K562 (cell line): ENCODE results near the gene DCP1B. TPM values are rescaled to one million over a fixed set of nuclear protein-coding genes. Genes with fewer than 3 reads are reported as not detected.

ENCODE experiments used
- ATAC-seq: fragments of 200-7000 bp; cut with Tn5 transposase; 3 replicates; pipeline ENCODE4 v1.9.1; 2020; ENCODE audit warnings: moderate library complexity
- BruUV-seq: library from RNA; stranded (reverse); fragments of 400-500 nt; replicated peaks from 2 replicates; lab custom pipeline; 2021; lab: Mats Ljungman, UMichigan
- CTCF ChIA-PET: fragments of 300-600 bp; formaldehyde crosslinking; extraction: SDS; loops from one replicate; lab custom pipeline; 2021; ENCODE audit warnings: low intra/inter-chr PET ratio; lab: Yijun Ruan, JAX
- POLR2A ChIA-PET: fragments of 300-600, 350-650 bp; sonication (Branson Sonifier 250); formaldehyde crosslinking; extraction: SDS; loops from one replicate; lab custom pipeline; 2021; ENCODE audit warnings: antibody characterized with exemption, inconsistent platforms; lab: Yijun Ruan, JAX
- DNase-seq, 4 experiments: peaks; one replicate each; pipeline versions ENCODE4 v3.0.0 to v3.0.0-alpha.2; 2011 to 2018; ENCODE audit warnings: low spot score in 3 of 4, mixed read lengths in 3 of 4; ENCODE audit errors: extremely low read depth in 1 of 4
- FAIRE-seq: peaks from 2 replicates; lab custom pipeline; 2011; peaks lifted over from hg19 to GRCh38; lab: Jason Lieb, UNC
- H2AFZ ChIP-seq: 2 replicates; pipeline ENCODE4 v1.6.0; 2011; ENCODE audit warnings: low read depth, low read length, control low read depth, inconsistent platforms
- H3K27ac ChIP-seq: fragments of 200-600 bp; 3 replicates; pipeline ENCODE4 v1.8.0; 2011; ENCODE audit warnings: low read depth, mild to moderate bottlenecking, control low read depth, inconsistent platforms, low read length, moderate library complexity, mixed read lengths; ENCODE audit errors: extremely low read depth
- H3K27me3 ChIP-seq, 2 experiments: fragments of 300-600 bp in 1 of 2; 2 replicates in 1 of 2; 3 replicates in 1 of 2; pipeline versions ENCODE4 v1.6.0 to v1.8.0; 2011; ENCODE audit warnings: inconsistent platforms in 2 of 2, low read length in 2 of 2, mild to moderate bottlenecking in 1 of 2, mixed read lengths in 1 of 2, moderate library complexity in 1 of 2; ENCODE audit not compliant: control insufficient read depth in 2 of 2, insufficient read depth in 2 of 2
- H3K36me3 ChIP-seq: fragments of 300-600 bp; 3 replicates; pipeline ENCODE4 v1.8.0; 2011; ENCODE audit warnings: mild to moderate bottlenecking, low read length, inconsistent platforms; ENCODE audit not compliant: control insufficient read depth, insufficient read depth
- H3K4me1 ChIP-seq, 2 experiments: fragments of 200-600 bp in 1 of 2; replicated peaks in 1 of 2; 2 replicates in 1 of 2; 3 replicates in 1 of 2; pipeline versions ENCODE4 v1.5.1 to v1.8.0; 2011; ENCODE audit warnings: inconsistent platforms in 2 of 2, low read length in 2 of 2, mild to moderate bottlenecking in 1 of 2, mixed read lengths in 1 of 2, moderate library complexity in 1 of 2; ENCODE audit not compliant: control insufficient read depth in 2 of 2, insufficient read depth in 2 of 2
- H3K4me2 ChIP-seq: 2 replicates; pipeline ENCODE4 v1.6.1; 2011; ENCODE audit warnings: low read length, control low read depth, inconsistent platforms, mixed read lengths; ENCODE audit not compliant: insufficient read depth
- H3K4me3 ChIP-seq: fragments of 200-600 bp; sonication (generic), shearing (Covaris generic); 2 replicates; pipeline ENCODE4 v1.5.1; 2016; ENCODE audit warnings: control low read depth, inconsistent platforms
- H3K79me2 ChIP-seq: fragments of 200-600 bp; 3 replicates; pipeline ENCODE4 v1.8.0; 2011; ENCODE audit warnings: low read length, inconsistent platforms; ENCODE audit not compliant: control insufficient read depth, insufficient read depth
- H3K9ac ChIP-seq, 2 experiments: 2 replicates each; pipeline versions ENCODE4 v1.6.0 to v1.6.1; 2011; ENCODE audit warnings: low read depth in 2 of 2, low read length in 2 of 2, control low read depth in 1 of 2, inconsistent platforms in 1 of 2, mild to moderate bottlenecking in 1 of 2, mixed read lengths in 1 of 2; ENCODE audit not compliant: insufficient read depth in 1 of 2
- H3K9me1 ChIP-seq: one replicate; pipeline ENCODE4 v1.6.0; 2011; ENCODE audit warnings: inconsistent platforms, mild to moderate bottlenecking, low read length, moderate library complexity; ENCODE audit not compliant: control insufficient read depth, insufficient read depth
- H3K9me3 ChIP-seq: replicated peaks from 2 replicates; pipeline ENCODE4 v1.5.1; 2011; ENCODE audit warnings: low read depth, low read length, inconsistent platforms; ENCODE audit not compliant: control insufficient read depth, insufficient read depth
- H4K20me1 ChIP-seq: replicated peaks from 2 replicates; pipeline ENCODE4 v1.6.1; 2011; ENCODE audit warnings: low read length, inconsistent platforms, mixed read lengths; ENCODE audit not compliant: control insufficient read depth, insufficient read depth
- ELF4 ChIP-seq: fragments of 450-650 bp; formaldehyde crosslinking; IDR thresholded peaks from 2 replicates; pipeline ENCODE4 v1.4.0; 2022; ENCODE audit warnings: missing genetic modification characterization
- ETV1 ChIP-seq: fragments of 450-650 bp; conservative IDR thresholded peaks from 2 replicates; pipeline ENCODE4 v1.6.1; 2016; ENCODE audit warnings: missing genetic modification characterization, control low read depth, low read depth, missing compliant biosample characterization
- MCM5 ChIP-seq: fragments of 450-650 bp; IDR thresholded peaks from 2 replicates; pipeline ENCODE4 v1.6.1; 2016; ENCODE audit warnings: low read depth
- RBM22 ChIP-seq: fragments of 200-400 bp; formaldehyde crosslinking; IDR thresholded peaks from 2 replicates; pipeline ENCODE4 v1.6.1; 2018; ENCODE audit warnings: low read length, low read depth; ENCODE audit not compliant: poor library complexity, severe bottlenecking
- SP2 ChIP-seq: IDR thresholded peaks from 2 replicates; pipeline ENCODE4 v1.6.1; 2011; ENCODE audit warnings: mild to moderate bottlenecking, low read depth, low read length, moderate library complexity; ENCODE audit not compliant: poor library complexity, severe bottlenecking; ENCODE audit errors: extremely low read depth
- U2AF1 ChIP-seq: fragments of 200-400 bp; formaldehyde crosslinking; optimal IDR thresholded peaks from 2 replicates; pipeline ENCODE3; 2017; ENCODE audit warnings: mild to moderate bottlenecking, low read depth, low read length, moderate library complexity
- ZNF3 ChIP-seq: fragments of 250-450 bp; sonication (Bioruptor Pico); IDR thresholded peaks from 2 replicates; pipeline ENCODE4 v1.5.0; 2021; ENCODE audit warnings: mild to moderate bottlenecking, moderate library complexity
- ZNF324 ChIP-seq: fragments of 250-450 bp; sonication (Bioruptor Pico); IDR thresholded peaks from 2 replicates; pipeline ENCODE4 v1.4.0; 2020; ENCODE audit warnings: mild to moderate bottlenecking
- ZNF408 ChIP-seq: fragments of 250-450 bp; sonication (Bioruptor Pico); IDR thresholded peaks from 2 replicates; pipeline ENCODE4 v1.4.0; 2020; ENCODE audit warnings: low read depth, mild to moderate bottlenecking, moderate library complexity
- WGBS: fragments of 100-300 bp; shearing (Covaris generic); methylation state at CpG from one replicate; pipeline ENCODE4 v1.1.6; 2016; ENCODE audit warnings: low coverage, mixed read lengths; ENCODE audit not compliant: insufficient coverage; ENCODE audit errors: missing lambda C conversion rate; 5-methylcytosine and 5-hydroxymethylcytosine counted together
- in situ Hi-C: fragments of 300-500 bp; cut with MboI; formaldehyde crosslinking; loops from 4 replicates; pipeline ENCODE4 v1.15.0; 2018; ENCODE audit warnings: inconsistent platforms, mixed read lengths
- intact Hi-C: fragments of 100-400 bp; cut with micrococcal nuclease; formaldehyde crosslinking; loops from 2 replicates; pipeline ENCODE4 v1.14.2; 2022
- polyA plus RNA-seq, 8 experiments: library from polyadenylated mRNA; depleted of rRNA in 4 of 8; stranded (reverse) in 5 of 8; unstranded in 3 of 8; fragments of >200 nt; fragmentation: Nextera tagmentation in 2 of 8; fragmentation: Illumina TruSeq in 1 of 8; extraction: Ambion mirVana in 2 of 8; extraction: Trizol in 1 of 8; gene quantifications; 2 replicates each; pipeline versions ENCODE4 v1.2.1 to v1.2.3, GENCODE V29; 2011 to 2014; ENCODE audit warnings: inconsistent platforms in 1 of 8, missing spikeins in 1 of 8
- total RNA-seq, 7 experiments: library from RNA; depleted of rRNA in 6 of 7; stranded (reverse); fragments of >200 nt in 6 of 7; fragmentation: Illumina TruSeq in 2 of 7; extraction: Trizol in 2 of 7; gene quantifications; 2 replicates each; pipeline versions ENCODE4 v1.2.1 to v1.2.3, GENCODE V29; 2011 to 2021; ENCODE audit warnings: low replicate concordance in 1 of 7
- TF ChIP-seq, protein P1 (sequence below): fragments of 450-650 bp; IDR thresholded peaks from 2 replicates; pipeline ENCODE4 v1.6.1; 2016; ENCODE audit warnings: low read depth, mild to moderate bottlenecking, moderate library complexity
- TF ChIP-seq, protein P2 (sequence below): sonication (generic); formaldehyde crosslinking; IDR thresholded peaks from 2 replicates; pipeline ENCODE4 v1.9.0; 2022; ENCODE audit warnings: mild to moderate bottlenecking, missing genetic modification reagents
- TF ChIP-seq, protein P3 (sequence below), 3 experiments: fragments of 200-800 bp in 1 of 3; fragments of 250-450 bp in 1 of 3; fragments of 450-650 bp in 1 of 3; sonication (Bioruptor Pico) in 1 of 3; sonication (Bioruptor generic) in 1 of 3; formaldehyde crosslinking in 1 of 3; IDR thresholded peaks; 2 replicates each; pipeline versions ENCODE4 v1.6.1 to v1.8.0; 2016 to 2022; ENCODE audit warnings: mild to moderate bottlenecking in 2 of 3, missing genetic modification characterization in 2 of 3, missing compliant biosample characterization in 1 of 3, moderate library complexity in 1 of 3
- TF ChIP-seq, protein P4 (sequence below): conservative IDR thresholded peaks from 2 replicates; pipeline ENCODE4 v1.6.1; 2011; ENCODE audit warnings: low read depth, mild to moderate bottlenecking, low read length; ENCODE audit not compliant: control insufficient read depth
- TF ChIP-seq, protein P5 (sequence below): IDR thresholded peaks from 2 replicates; pipeline ENCODE4 v1.6.1; 2011; ENCODE audit not compliant: insufficient read length; ENCODE audit errors: extremely low read depth

Gene DCP1B
- total and polyA plus RNA-seq, 9 of the 15 experiments (the other 6 are each of a cell fraction or from before 2014, with no cell fraction given) = 0.83 to 7.3 (median 3.4) TPM

DNA sequence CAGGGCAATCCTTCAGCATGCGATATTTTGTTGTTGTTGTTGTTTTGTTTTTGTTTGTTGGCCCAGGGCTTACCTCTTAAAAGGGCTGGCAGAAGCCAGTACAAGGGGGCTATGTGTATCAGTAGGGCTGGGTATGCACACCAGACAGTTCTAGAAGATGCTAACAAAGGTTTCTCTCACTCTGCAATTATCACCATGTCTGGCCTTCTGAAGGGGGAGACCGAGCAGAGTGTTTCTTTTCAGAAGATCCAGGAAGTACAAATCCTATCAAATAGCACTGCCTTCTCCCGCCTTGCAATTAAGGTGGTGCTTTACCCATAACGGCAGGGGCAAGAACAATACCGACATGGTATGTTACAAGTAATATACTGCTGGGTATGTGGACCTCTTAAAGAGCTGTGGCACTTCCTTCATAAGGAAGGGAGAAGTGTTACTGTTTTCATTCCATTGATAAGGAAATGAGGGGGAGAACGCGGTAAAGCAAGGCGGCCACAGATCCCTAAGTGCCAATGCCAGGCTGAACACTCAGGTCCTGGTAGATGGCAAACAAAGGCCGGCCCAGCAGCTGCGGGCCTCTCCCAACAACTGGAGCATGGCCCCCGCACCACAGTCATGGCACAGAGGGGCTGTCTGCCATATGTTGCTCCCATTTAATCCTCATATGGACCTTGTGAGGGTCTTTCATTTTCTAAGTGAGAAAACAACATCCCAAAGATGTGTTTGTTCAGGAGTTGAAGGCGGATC lies 66.6 kb downstream of the DCP1B start:
- Histone ChIP-seq H3K4me2 (no peak overlapping the region), H3K9me3 (no peaks in the 10 kb centered on the region), H3K9me1 (no peaks in the 10 kb centered on the region), H2AFZ (no peak overlapping the region), H3K36me3 (no peaks in the 10 kb centered on the region), H4K20me1 (no peaks in the 10 kb centered on the region), H3K9ac (no peak overlapping the region), H3K4me3 (no peak overlapping the region), H3K27me3 (peaks cover 0 to 9% of the 10 kb centered on the region in 2 experiments; a peak in 2 of 5 replicates), H3K4me1 (peaks cover 0 to 3% of the 10 kb centered on the region in 2 experiments; a peak in 1 of 5 replicates), H3K79me2 (no peaks in the 10 kb centered on the region), H3K27ac (no peak overlapping the region)
- ChIA-PET CTCF (no interaction called here), POLR2A (no interaction called here)
- no TSS peak for BruUV-seq
- intact Hi-C loops = no loop called here
- DNase-seq (no peak), ATAC-seq (no peak), FAIRE-seq (no peak)
- 54% methylated on average over 10 of the region's 12 CpGs for WGBS
- in situ Hi-C loops = loop anchor here (5.0 kb wide), 2 partner anchors 145 to 285 kb away; no protein-coding TSS in a partner anchor
- no peak for TF ChIP-seq ZNF3 (CRISPR knock-in tag)
- TF ChIP-seq, protein P1, sequence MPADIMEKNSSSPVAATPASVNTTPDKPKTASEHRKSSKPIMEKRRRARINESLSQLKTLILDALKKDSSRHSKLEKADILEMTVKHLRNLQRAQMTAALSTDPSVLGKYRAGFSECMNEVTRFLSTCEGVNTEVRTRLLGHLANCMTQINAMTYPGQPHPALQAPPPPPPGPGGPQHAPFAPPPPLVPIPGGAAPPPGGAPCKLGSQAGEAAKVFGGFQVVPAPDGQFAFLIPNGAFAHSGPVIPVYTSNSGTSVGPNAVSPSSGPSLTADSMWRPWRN = no peak
- no peak for TF ChIP-seq ELF4 (CRISPR knock-in tag)
- TF ChIP-seq, protein P2, sequence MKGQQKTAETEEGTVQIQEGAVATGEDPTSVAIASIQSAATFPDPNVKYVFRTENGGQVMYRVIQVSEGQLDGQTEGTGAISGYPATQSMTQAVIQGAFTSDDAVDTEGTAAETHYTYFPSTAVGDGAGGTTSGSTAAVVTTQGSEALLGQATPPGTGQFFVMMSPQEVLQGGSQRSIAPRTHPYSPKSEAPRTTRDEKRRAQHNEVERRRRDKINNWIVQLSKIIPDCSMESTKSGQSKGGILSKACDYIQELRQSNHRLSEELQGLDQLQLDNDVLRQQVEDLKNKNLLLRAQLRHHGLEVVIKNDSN = no peak
- TF ChIP-seq ZNF408 (CRISPR knock-in tag) = no peak
- TF ChIP-seq ZNF324 = no peak
- TF ChIP-seq, protein P3, sequence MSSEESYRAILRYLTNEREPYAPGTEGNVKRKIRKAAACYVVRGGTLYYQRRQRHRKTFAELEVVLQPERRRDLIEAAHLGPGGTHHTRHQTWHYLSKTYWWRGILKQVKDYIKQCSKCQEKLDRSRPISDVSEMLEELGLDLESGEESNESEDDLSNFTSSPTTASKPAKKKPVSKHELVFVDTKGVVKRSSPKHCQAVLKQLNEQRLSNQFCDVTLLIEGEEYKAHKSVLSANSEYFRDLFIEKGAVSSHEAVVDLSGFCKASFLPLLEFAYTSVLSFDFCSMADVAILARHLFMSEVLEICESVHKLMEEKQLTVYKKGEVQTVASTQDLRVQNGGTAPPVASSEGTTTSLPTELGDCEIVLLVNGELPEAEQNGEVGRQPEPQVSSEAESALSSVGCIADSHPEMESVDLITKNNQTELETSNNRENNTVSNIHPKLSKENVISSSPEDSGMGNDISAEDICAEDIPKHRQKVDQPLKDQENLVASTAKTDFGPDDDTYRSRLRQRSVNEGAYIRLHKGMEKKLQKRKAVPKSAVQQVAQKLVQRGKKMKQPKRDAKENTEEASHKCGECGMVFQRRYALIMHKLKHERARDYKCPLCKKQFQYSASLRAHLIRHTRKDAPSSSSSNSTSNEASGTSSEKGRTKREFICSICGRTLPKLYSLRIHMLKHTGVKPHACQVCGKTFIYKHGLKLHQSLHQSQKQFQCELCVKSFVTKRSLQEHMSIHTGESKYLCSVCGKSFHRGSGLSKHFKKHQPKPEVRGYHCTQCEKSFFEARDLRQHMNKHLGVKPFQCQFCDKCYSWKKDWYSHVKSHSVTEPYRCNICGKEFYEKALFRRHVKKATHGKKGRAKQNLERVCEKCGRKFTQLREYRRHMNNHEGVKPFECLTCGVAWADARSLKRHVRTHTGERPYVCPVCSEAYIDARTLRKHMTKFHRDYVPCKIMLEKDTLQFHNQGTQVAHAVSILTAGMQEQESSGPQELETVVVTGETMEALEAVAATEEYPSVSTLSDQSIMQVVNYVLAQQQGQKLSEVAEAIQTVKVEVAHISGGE (CRISPR knock-in tag; IDR thresholded peaks at IDR 0.05) = no peak
- no peak for TF ChIP-seq SP2
- TF ChIP-seq MCM5 = no peak
- no peak for TF ChIP-seq ETV1 (tag)
- TF ChIP-seq, protein P4, sequence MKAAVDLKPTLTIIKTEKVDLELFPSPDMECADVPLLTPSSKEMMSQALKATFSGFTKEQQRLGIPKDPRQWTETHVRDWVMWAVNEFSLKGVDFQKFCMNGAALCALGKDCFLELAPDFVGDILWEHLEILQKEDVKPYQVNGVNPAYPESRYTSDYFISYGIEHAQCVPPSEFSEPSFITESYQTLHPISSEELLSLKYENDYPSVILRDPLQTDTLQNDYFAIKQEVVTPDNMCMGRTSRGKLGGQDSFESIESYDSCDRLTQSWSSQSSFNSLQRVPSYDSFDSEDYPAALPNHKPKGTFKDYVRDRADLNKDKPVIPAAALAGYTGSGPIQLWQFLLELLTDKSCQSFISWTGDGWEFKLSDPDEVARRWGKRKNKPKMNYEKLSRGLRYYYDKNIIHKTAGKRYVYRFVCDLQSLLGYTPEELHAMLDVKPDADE = no peak
- TF ChIP-seq U2AF1 = no peak
- TF ChIP-seq, protein P5, sequence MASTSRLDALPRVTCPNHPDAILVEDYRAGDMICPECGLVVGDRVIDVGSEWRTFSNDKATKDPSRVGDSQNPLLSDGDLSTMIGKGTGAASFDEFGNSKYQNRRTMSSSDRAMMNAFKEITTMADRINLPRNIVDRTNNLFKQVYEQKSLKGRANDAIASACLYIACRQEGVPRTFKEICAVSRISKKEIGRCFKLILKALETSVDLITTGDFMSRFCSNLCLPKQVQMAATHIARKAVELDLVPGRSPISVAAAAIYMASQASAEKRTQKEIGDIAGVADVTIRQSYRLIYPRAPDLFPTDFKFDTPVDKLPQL = no peak
- no peak for TF ChIP-seq RBM22
